BLaER1 (cell line): ENCODE results near the gene CYP17A1.
A peak's percentile ranks its signal among the peaks of the same experiment; 100 is the strongest.

Source experiments
- H3K27ac ChIP-seq: shearing (Covaris generic); formaldehyde crosslinking; 2 replicates; pipeline ENCODE4 v1.8.1; 2022
- H3K27me3 ChIP-seq: shearing (Covaris generic); formaldehyde crosslinking; 2 replicates; pipeline ENCODE4 v1.8.1; 2022
- H3K36me3 ChIP-seq: shearing (Covaris generic); formaldehyde crosslinking; 2 replicates; pipeline ENCODE4 v1.8.1; 2022
- H3K4me1 ChIP-seq: shearing (Covaris generic); formaldehyde crosslinking; 2 replicates; pipeline ENCODE4 v1.8.1; 2022
- H3K4me2 ChIP-seq: shearing (Covaris generic); formaldehyde crosslinking; 2 replicates; pipeline ENCODE4 v1.8.1; 2022
- H3K4me3 ChIP-seq: shearing (Covaris generic); formaldehyde crosslinking; 2 replicates; pipeline ENCODE4 v1.8.1; 2022
- H3K9ac ChIP-seq: shearing (Covaris generic); formaldehyde crosslinking; 2 replicates; pipeline ENCODE4 v1.8.1; 2022
- H3K9me3 ChIP-seq: shearing (Covaris generic); formaldehyde crosslinking; 2 replicates; pipeline ENCODE4 v1.8.1; 2022
- H4K20me1 ChIP-seq: shearing (Covaris generic); formaldehyde crosslinking; 2 replicates; pipeline ENCODE4 v1.8.1; 2022
- Cebpa-rat ChIP-seq: shearing (Covaris generic); IDR thresholded peaks from 2 replicates; pipeline ENCODE4 v1.8.1; 2022

CYP17A1 gene

DNA sequence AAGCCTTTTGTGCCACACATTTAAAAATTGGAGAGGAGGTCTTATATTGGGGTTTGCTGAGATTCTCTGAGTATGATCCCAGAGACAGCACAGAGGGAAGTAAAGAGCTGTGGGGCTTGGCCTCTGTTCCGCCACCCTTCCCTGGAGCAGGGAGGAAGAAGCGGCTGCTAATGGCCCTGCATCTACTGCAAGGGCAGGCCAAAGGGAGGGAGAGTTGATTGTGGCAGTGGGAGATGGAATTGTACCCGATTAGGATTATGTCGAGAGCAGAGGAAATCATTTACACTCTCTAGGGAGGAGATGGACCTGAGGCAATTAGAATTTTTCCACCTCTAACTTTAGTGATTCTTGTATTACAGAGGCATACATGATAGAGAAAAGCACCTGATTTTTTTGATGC is 28.8 kb downstream of the CYP17A1 start:
- Histone ChIP-seq H3K4me3 (no peak overlapping the region), H3K27ac (no peak overlapping the region), H3K9ac (no peak overlapping the region), H4K20me1 (no peaks in the 10 kb centered on the region), H3K9me3 (no peaks in the 10 kb centered on the region), H3K4me1 (peaks cover 61% of the 10 kb centered on the region), H3K36me3 (peaks cover 44% of the 10 kb centered on the region), H3K27me3 (no peaks in the 10 kb centered on the region), H3K4me2 (peak overlapping the region; percentile 17; the same call in 1 of the 2 replicates)
- TF ChIP-seq Cebpa-rat, result no peak

GRCh38 chr10:102804382-102805055 is 32.7 kb downstream of the CYP17A1 start:
- Histone ChIP-seq H3K4me2 (no peak overlapping the region), H3K4me3 (no peak overlapping the region), H3K9ac (no peak overlapping the region), H3K27me3 (no peaks in the 10 kb centered on the region), H3K4me1 (peaks cover 66% of the 10 kb centered on the region), H3K9me3 (no peaks in the 10 kb centered on the region), H3K36me3 (peaks cover 51% of the 10 kb centered on the region), H4K20me1 (no peaks in the 10 kb centered on the region), H3K27ac (no peak overlapping the region)
- TF ChIP-seq Cebpa-rat, result no peak

DNA sequence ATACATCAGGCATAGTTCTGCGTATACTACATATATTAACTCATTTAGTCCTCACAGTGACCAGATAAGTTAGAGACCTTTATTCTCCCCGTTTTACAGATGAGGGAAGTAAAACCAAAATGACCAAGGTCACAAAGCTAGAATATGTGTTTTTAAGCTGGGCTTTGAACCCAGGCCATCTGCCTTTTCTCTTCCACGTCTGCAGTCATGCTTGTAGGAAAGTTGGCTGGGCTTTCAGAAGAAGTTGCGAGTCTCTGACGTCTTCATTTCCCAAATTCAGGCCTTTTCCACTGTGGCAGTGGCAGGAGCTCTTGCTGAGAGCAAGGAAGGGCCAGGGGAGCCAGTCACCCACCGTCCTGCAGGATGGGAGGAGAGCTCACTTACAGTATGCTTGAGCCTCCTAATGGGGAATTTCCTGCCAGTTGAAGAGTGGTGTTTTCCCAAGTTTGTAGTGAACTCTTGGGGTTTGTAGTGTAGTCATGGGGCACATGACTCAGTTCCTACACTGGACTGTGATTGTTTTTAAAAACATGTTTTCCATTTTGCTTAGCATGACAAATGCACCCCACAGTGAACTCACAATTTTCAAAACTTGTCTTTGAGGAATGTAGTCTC is 34.2 kb downstream of the CYP17A1 start:
- no peaks in the 10 kb centered on the region for H4K20me1 ChIP-seq
- peak overlapping the region; percentile 37; the same call in 1 of the 2 replicates for H3K4me2 ChIP-seq
- no peak overlapping the region for H3K9ac ChIP-seq
- peak overlapping the region; percentile 19; the same call in 1 of the 2 replicates for H3K27ac ChIP-seq
- H3K9me3 ChIP-seq, result no peaks in the 10 kb centered on the region
- peaks cover 59% of the 10 kb centered on the region for H3K4me1 ChIP-seq
- peaks cover 65% of the 10 kb centered on the region for H3K36me3 ChIP-seq
- no peak for TF ChIP-seq Cebpa-rat
- no peaks in the 10 kb centered on the region for H3K27me3 ChIP-seq
- no peak overlapping the region for H3K4me3 ChIP-seq

DNA sequence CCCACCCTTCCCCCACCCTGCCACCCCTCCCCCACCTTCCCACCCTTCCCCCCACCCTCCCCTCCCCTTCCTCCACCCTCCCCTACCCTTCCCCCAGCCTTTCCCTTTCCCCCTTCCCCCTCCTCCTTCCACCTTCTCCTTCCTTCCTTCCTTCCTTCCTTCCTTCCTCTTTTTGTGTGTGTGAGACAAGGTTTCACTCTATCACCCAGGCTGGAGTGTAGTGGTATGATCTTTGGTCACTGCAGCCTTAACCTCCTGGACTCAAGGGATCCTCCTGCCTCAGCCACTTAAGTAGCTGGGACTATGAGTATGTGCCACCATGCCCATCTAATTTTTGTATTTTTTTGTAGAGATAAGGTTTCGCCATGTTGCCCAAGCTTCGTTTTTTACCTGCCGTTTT is 35.2 kb downstream of the CYP17A1 start:
- peaks cover 72% of the 10 kb centered on the region for H3K36me3 ChIP-seq
- H3K4me1 ChIP-seq, result peaks cover 61% of the 10 kb centered on the region
- TF ChIP-seq Cebpa-rat, result no peak
- H3K9ac ChIP-seq, result no peak overlapping the region
- no peak overlapping the region for H3K4me3 ChIP-seq
- H4K20me1 ChIP-seq, result no peaks in the 10 kb centered on the region
- peak overlapping the region; percentile 37 for H3K4me2 ChIP-seq
- no peaks in the 10 kb centered on the region for H3K9me3 ChIP-seq
- H3K27me3 ChIP-seq, result no peaks in the 10 kb centered on the region
- 0 out of 2 replicates have a peak overlapping the region, but pooled peaks have one; percentile 16 for H3K27ac ChIP-seq

DNA sequence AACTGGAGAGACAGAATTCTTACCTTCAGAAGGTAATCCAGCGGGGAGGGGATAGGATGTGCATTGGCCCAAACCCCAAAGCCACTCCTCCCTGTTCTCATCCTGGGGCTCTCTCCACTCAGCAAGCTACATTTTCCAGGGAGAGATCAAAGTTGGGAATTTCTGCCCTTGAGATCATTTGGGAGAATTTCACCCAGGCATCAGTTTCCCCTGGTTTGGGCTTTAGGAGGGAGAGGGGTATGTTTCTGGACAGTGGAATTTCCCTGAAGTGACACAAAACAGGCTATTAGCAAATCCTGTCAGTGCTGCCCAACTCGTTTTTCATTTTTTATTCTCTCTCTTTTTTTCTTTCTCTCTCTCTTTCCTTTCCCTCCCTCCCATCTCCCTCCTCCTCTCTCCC is 35.7 kb downstream of the CYP17A1 start:
- Histone ChIP-seq H3K4me3 (no peak overlapping the region), H3K9me3 (no peaks in the 10 kb centered on the region), H3K36me3 (peaks cover 72% of the 10 kb centered on the region), H3K4me1 (peaks cover 64% of the 10 kb centered on the region), H3K27me3 (no peaks in the 10 kb centered on the region), H3K4me2 (peak overlapping the region; percentile 67), H3K9ac (no peak overlapping the region), H4K20me1 (no peaks in the 10 kb centered on the region), H3K27ac (peak overlapping the region; percentile 51)
- TF ChIP-seq Cebpa-rat, result no peak

GRCh38 chr10:102800611-102801335 is 36.4 kb downstream of the CYP17A1 start:
- Histone ChIP-seq H3K4me1 (peaks cover 64% of the 10 kb centered on the region), H3K27me3 (no peaks in the 10 kb centered on the region), H3K4me2 (peak overlapping the region; percentile 67), H3K9ac (peak overlapping the region; percentile 21; the same call in 1 of the 2 replicates), H3K9me3 (no peaks in the 10 kb centered on the region), H3K36me3 (peaks cover 72% of the 10 kb centered on the region), H3K4me3 (no peak overlapping the region), H3K27ac (peak overlapping the region; percentile 51), H4K20me1 (no peaks in the 10 kb centered on the region)
- TF ChIP-seq Cebpa-rat, result no peak

- no peaks in the 10 kb centered on the region for H3K9me3 ChIP-seq
- peak overlapping the region; percentile 67 for H3K4me2 ChIP-seq
- peaks cover 66% of the 10 kb centered on the region for H3K36me3 ChIP-seq
- H3K27me3 ChIP-seq, result no peaks in the 10 kb centered on the region
- H3K4me1 ChIP-seq, result peaks cover 67% of the 10 kb centered on the region
- peak overlapping the region; percentile 9; the same call in 1 of the 2 replicates for H3K9ac ChIP-seq
- no peak overlapping the region for H3K4me3 ChIP-seq
- no peak for TF ChIP-seq Cebpa-rat
- H4K20me1 ChIP-seq, result no peaks in the 10 kb centered on the region
- peak overlapping the region; percentile 51 for H3K27ac ChIP-seq
These were observed 37.3 kb downstream of the CYP17A1 start for GRCh38 chr10:102799691-102800471.

GRCh38 chr10:102796407-102797176 is 40.6 kb downstream of the CYP17A1 start:
- Histone ChIP-seq H3K27ac (peak overlapping the region; percentile 57), H3K4me2 (peak overlapping the region; percentile 76), H3K9ac (peak overlapping the region; percentile 9; the same call in 1 of the 2 replicates), H3K27me3 (no peaks in the 10 kb centered on the region), H4K20me1 (peaks cover 9% of the 10 kb centered on the region; the same call in 1 of the 2 replicates), H3K4me1 (peaks cover 62% of the 10 kb centered on the region), H3K4me3 (no peak overlapping the region), H3K9me3 (no peaks in the 10 kb centered on the region), H3K36me3 (peaks cover 58% of the 10 kb centered on the region)
- no peak for TF ChIP-seq Cebpa-rat
